SK-N-MC (cell line): ENCODE results near the gene RHBDD2.

Source experiments
- EZH2 ChIP-seq: fragments of 200-600 bp; sonication (generic); IDR thresholded peaks from one replicate; pipeline ENCODE4 v1.6.1; 2017; ENCODE audit warnings: antibody characterized with exemption
- FOXP2 ChIP-seq: optimal IDR thresholded peaks from 2 replicates; pipeline ENCODE3; 2011; ENCODE audit warnings: mild to moderate bottlenecking, moderate library complexity; ENCODE audit not compliant: insufficient read depth; ENCODE audit errors: extremely low read length, control extremely low read depth
- POLR2AphosphoS5 ChIP-seq: IDR thresholded peaks from 2 replicates; pipeline ENCODE4 v1.6.1; 2012; ENCODE audit warnings: mild to moderate bottlenecking, low read depth, low read length, borderline replicate concordance

DNA sequence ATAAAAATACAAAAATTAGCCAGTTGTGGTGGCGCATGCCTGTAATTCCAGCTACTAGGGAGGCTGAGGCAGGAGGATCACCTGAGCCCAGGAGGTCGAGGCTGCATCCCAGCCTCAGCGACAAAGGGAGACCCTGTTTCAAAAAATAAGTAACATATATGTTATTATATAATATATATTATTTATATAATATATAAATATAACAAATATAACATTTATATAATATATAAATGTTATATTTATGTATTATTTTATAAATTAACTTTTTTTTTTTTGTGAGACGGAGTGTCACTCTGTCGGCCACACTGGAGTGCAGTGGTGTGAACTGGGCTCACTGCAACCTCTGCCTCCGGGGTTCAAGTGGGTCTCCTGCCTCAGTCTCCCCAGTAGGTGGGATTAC lies 34.6 kb downstream of the RHBDD2 start:
- TF ChIP-seq POLR2AphosphoS5 (no peak), EZH2 (no peak), FOXP2 (no peak)
